HG02852 (cell line): ENCODE results near the gene OR2B3.
"Not testable (repeated sequence)": the region's sequence is repeated elsewhere in the genome, so short reads cannot be mapped to it uniquely, and the experiment has no call there.

ENCODE experiments used
- ATAC-seq: cut with Tn5 transposase; IDR thresholded peaks from one replicate; pipeline ENCODE4 v1.9.1; 2021; ENCODE audit warnings: mild to moderate bottlenecking, moderate library complexity; ENCODE audit not compliant: unreplicated experiment

OR2B3 gene, protein sequence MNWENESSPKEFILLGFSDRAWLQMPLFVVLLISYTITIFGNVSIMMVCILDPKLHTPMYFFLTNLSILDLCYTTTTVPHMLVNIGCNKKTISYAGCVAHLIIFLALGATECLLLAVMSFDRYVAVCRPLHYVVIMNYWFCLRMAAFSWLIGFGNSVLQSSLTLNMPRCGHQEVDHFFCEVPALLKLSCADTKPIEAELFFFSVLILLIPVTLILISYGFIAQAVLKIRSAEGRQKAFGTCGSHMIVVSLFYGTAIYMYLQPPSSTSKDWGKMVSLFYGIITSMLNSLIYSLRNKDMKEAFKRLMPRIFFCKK

GRCh38 chr6:29087213-29087612, at the start of gene OR2B3:
OR2B3 (minus strand) TSS chr6:29087313; CDS start chr6:29087248, 65 bp downstream.
- no peak for ATAC-seq

- no peak for ATAC-seq
Observed at GRCh38 chr6:29131691-29132090, 44.6 kb upstream of the OR2B3 start.

GRCh38 chr6:29130644-29131043, 43.5 kb upstream of the OR2B3 start:
- no peak for ATAC-seq

DNA sequence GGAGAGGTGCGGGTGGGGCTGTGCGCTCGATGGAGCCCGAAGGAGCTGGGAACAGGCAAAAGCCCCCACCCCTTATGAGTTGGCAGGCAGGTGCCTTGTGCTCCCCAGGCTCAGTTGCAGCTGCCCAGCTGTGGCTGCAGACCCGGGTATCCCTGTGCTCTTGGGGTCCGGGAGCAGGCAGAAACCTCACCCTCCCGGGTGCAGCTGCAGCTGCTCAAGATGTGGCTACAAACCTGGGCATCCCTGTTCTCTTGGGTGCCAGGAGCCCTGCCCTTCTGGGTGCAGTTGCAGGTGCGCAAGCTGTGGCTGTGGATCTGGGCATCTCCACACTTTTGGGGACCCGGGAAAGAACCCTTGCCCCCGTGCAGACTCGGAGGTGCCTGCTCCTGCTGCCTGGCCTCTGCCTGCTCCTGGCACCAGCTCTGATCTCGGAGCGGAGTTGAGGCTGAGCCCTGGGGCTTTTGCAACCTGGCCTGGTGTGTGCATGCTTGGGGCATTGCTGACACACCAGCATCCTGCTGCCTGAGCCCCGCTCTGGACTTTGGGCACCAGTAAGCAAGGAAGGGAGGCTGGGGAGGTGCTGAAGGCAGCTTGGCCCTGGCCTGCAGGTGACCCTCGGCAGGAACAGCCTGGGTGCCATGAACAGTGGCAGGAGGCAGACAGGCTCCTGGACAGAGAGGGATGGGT, 42.4 kb upstream of the OR2B3 start:
- no peak for ATAC-seq

DNA sequence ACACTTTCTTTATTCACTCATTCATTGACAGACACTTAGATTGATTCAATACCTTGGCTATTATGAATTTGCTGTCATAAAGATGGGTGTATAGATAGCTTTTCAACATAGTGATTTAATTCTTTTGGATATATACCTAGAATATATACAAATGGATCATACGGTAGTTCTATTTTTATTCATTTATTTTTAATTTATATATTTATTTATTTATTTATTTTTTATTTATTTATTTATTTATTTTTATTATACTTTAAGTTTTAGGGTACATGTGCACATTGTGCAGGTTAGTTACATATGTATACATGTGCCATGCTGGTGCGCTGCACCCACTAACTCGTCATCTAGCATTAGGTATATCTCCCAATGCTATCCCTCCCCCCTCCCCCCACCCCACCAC, 27.9 kb upstream of the OR2B3 start:
- ATAC-seq: not testable (repeated sequence)

- no peak for ATAC-seq
Observed at GRCh38 chr6:29112135-29112534, 25.0 kb upstream of the OR2B3 start.

DNA sequence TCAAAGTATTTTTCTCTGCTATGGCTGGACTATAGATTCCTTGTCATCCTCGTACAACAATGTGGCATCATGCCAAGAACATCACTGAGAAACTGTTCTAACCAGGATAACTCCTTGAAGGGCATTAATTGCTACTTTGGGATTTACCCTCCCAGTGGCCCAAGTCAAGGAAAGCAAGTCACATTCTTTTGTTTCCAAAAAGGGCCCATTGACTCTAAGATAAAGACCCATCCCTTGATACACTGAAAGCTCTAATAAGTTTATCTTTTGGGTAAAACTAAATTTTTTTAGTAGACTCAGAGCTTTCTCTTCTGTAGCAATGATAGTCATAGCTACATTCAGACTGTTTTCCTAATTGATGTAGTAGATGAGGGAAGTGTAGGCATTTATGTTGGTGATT, 20.6 kb upstream of the OR2B3 start, which contains the start of gene OR2J3:
OR2J3 (plus strand) TSS at position 301 of the 400 bp plus-strand sequence. CDS start 3,833 bp downstream, outside the sequence.
- no peak for ATAC-seq

- no peak for ATAC-seq
Observed at GRCh38 chr6:29099190-29099589, 12.1 kb upstream of the OR2B3 start, which contains the start of gene OR2J1. OR2J1 (plus strand) TSS chr6:29099490; CDS start chr6:29100943, 1,453 bp downstream.

GRCh38 chr6:29097803-29098202, 10.7 kb upstream of the OR2B3 start:
- ATAC-seq: no peak

GRCh38 chr6:29092957-29093356, 5.8 kb upstream of the OR2B3 start:
- ATAC-seq: no peak

GRCh38 chr6:29082457-29082856, 4.7 kb downstream of the OR2B3 start:
- no peak for ATAC-seq

DNA sequence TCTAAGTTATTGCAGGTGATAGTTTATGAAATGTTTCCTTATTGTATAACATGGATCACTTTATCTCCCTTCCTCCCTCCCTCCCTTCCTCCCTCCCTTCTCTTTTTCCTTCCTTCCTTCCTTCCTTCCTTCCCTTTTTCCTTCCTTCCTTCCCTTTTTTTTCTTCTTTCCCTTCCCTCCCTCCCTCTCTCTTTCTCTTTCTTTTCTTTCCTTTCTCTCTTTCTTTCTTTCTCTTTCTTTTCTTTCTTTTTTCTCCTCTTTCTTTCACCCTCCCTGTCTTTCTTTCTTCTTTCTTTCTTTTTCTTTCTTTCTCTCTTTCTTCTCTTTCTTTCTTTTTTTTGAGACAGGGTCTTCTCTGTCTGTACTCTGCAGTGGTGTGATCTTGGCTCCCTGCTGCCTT, 5.8 kb downstream of the OR2B3 start:
- ATAC-seq: no peak

- ATAC-seq: no peak
Observed at GRCh38 chr6:29079203-29079602, 7.9 kb downstream of the OR2B3 start.

- no peak for ATAC-seq
Observed at GRCh38 chr6:29071831-29072723, 15.0 kb downstream of the OR2B3 start.

DNA sequence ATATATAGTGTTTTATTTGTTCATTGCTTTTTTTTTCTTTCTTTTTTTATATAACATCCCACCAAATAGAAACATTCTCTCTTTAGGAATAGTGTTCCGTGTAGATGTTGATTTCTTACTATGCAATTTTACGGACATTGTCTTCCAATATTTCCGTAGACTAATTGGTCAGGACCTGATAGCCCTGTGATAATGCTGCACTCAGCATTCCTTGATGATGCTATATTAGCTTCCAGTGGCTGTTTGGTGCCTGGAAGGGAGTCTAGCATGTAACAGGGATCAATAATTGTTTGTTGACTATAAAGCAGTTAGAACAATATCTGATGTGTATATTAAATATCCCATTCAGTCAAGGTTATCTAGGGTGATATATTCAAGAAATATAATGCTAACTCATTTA, 35.4 kb downstream of the OR2B3 start:
- no peak for ATAC-seq

GRCh38 chr6:29045075-29045474, 42.0 kb downstream of the OR2B3 start, which contains the start of gene OR2W1:
OR2W1 (minus strand) TSS chr6:29045175; CDS start chr6:29045175, 0 bp downstream.
- no peak for ATAC-seq
